ENCODE results near the gene DPYD.

DNA sequence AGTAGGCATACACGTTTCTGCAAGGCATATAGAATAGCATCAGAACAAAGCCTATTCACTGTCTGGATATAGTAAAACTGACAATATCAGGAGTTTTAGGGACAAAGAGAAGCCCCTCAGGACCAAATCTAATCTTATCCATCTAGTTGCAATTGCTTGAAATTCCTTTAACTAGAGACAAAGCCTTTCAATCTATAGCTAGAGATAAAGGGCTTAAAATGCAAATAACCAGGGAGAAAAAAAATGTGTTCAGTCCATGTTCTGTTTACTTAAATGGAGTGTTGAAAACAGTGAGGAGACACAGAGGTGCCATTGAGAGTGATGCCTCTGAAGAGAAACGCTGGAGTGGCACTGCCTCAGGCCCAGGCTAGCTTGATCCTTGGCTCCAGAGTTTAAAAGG lies 286.1 kb downstream of the DPYD start:
- no peak for TF ChIP-seq POLR2A (IDR thresholded peaks at IDR 0.05)
- TF ChIP-seq, protein P1, sequence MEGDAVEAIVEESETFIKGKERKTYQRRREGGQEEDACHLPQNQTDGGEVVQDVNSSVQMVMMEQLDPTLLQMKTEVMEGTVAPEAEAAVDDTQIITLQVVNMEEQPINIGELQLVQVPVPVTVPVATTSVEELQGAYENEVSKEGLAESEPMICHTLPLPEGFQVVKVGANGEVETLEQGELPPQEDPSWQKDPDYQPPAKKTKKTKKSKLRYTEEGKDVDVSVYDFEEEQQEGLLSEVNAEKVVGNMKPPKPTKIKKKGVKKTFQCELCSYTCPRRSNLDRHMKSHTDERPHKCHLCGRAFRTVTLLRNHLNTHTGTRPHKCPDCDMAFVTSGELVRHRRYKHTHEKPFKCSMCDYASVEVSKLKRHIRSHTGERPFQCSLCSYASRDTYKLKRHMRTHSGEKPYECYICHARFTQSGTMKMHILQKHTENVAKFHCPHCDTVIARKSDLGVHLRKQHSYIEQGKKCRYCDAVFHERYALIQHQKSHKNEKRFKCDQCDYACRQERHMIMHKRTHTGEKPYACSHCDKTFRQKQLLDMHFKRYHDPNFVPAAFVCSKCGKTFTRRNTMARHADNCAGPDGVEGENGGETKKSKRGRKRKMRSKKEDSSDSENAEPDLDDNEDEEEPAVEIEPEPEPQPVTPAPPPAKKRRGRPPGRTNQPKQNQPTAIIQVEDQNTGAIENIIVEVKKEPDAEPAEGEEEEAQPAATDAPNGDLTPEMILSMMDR (IDR thresholded peaks at IDR 0.05): no peak
